ENCODE results near the gene ACOXL.

- no peak for TF ChIP-seq POLR2AphosphoS5 (IDR thresholded peaks at IDR 0.05; ENCODE audit: low read depth, low read length)
- TF ChIP-seq TAF1 (IDR thresholded peaks at IDR 0.05; ENCODE audit: borderline replicate concordance, low read depth, low read length), result no peak
- TF ChIP-seq POLR2A (IDR thresholded peaks at IDR 0.05; ENCODE audit: low read depth, low read length), result no peak
Measured at GRCh38 chr2:111025288-111025687, 292.9 kb downstream of the ACOXL start.
